H1 (cell line): ENCODE data around the gene LRFN3. TPM values are rescaled to one million over a fixed set of nuclear protein-coding genes. Genes with fewer than 3 reads are reported as not detected.

ENCODE experiments used
- CTCF ChIA-PET: fragments of 300-600 bp; sonication (Branson Sonifier 250); formaldehyde crosslinking; loops from one replicate; lab custom pipeline; 2021; ENCODE audit not compliant: partially characterized antibody; lab: Charles Lee
- POLR2A ChIA-PET: fragments of 300-600 bp; sonication (Branson Sonifier 250); formaldehyde crosslinking; loops from one replicate; lab custom pipeline; 2021; ENCODE audit warnings: inconsistent platforms; ENCODE audit not compliant: partially characterized antibody; lab: Charles Lee
- DNase-seq, 2 experiments: peaks; one replicate each; pipeline versions ENCODE4 v3.0.0 to v3.0.0-alpha.2; 2010 to 2022; ENCODE audit warnings: low spot score in 2 of 2, low read depth in 1 of 2, mixed read lengths in 1 of 2
- FAIRE-seq: peaks from 2 replicates; lab custom pipeline; 2011; peaks lifted over from hg19 to GRCh38; lab: Jason Lieb, UNC
- H2AFZ ChIP-seq: 2 replicates; pipeline ENCODE4 v1.8.1; 2012; ENCODE audit warnings: low read length, inconsistent platforms
- H2AK5ac ChIP-seq: 2 replicates; pipeline ENCODE4 v1.6.1; 2013; ENCODE audit warnings: low read depth, low read length
- H2BK120ac ChIP-seq: replicated peaks from 2 replicates; pipeline ENCODE3; 2013; ENCODE audit warnings: low read depth, low read length, inconsistent platforms
- H2BK12ac ChIP-seq: 2 replicates; pipeline ENCODE4 v1.6.1; 2013; ENCODE audit warnings: low read depth, low read length
- H2BK15ac ChIP-seq: 2 replicates; pipeline ENCODE4 v1.6.1; 2013; ENCODE audit warnings: low read length
- H2BK20ac ChIP-seq: 2 replicates; pipeline ENCODE4 v1.6.1; 2013; ENCODE audit warnings: low read length
- H2BK5ac ChIP-seq: 2 replicates; pipeline ENCODE4 v1.6.1; 2013; ENCODE audit warnings: low read depth, low read length
- H3K14ac ChIP-seq: 2 replicates; pipeline ENCODE4 v1.6.1; 2013; ENCODE audit warnings: inconsistent platforms; ENCODE audit not compliant: insufficient read length
- H3K18ac ChIP-seq: 2 replicates; pipeline ENCODE4 v1.6.1; 2013; ENCODE audit warnings: low read length; ENCODE audit errors: extremely low read depth
- H3K23ac ChIP-seq: 2 replicates; pipeline ENCODE4 v1.6.1; 2013; ENCODE audit warnings: inconsistent platforms; ENCODE audit not compliant: insufficient read length
- H3K23me2 ChIP-seq: 2 replicates; pipeline ENCODE4 v1.6.1; 2013; ENCODE audit warnings: low read depth, low read length
- H3K27ac ChIP-seq: 2 replicates; pipeline ENCODE4 v1.6.1; 2011; ENCODE audit warnings: low read depth, low read length, inconsistent platforms
- H3K27me3 ChIP-seq, 4 experiments: replicated peaks in 1 of 4; 1 replicate in 1 of 4; 2 replicates in 3 of 4; pipeline versions ENCODE4 v1.6.1 to v1.8.1; 2011 to 2013; ENCODE audit warnings: low read length in 3 of 4, mild to moderate bottlenecking in 3 of 4, inconsistent platforms in 2 of 4, mixed read lengths in 2 of 4, moderate library complexity in 1 of 4; ENCODE audit not compliant: control insufficient read depth in 3 of 4, insufficient read depth in 3 of 4; ENCODE audit errors: extremely low read depth in 1 of 4
- H3K36me3 ChIP-seq, 4 experiments: 2 replicates each; pipeline versions ENCODE4 v1.6.1 to v1.8.1; 2011 to 2013; ENCODE audit warnings: mild to moderate bottlenecking in 4 of 4, low read length in 3 of 4, moderate library complexity in 2 of 4, control low read depth in 1 of 4, inconsistent platforms in 1 of 4; ENCODE audit not compliant: insufficient read depth in 4 of 4, control insufficient read depth in 2 of 4
- H3K4ac ChIP-seq: replicated peaks from 2 replicates; pipeline ENCODE3; 2013; ENCODE audit warnings: low read length, low read depth, mixed read lengths, inconsistent platforms; ENCODE audit not compliant: insufficient read length
- H3K4me1 ChIP-seq, 4 experiments: replicated peaks in 1 of 4; 1 replicate in 1 of 4; 2 replicates in 3 of 4; pipeline versions ENCODE4 v1.6.1 to v1.8.1; 2011 to 2013; ENCODE audit warnings: low read length in 3 of 4, inconsistent platforms in 2 of 4, mixed read lengths in 1 of 4; ENCODE audit not compliant: insufficient read depth in 4 of 4, control insufficient read depth in 3 of 4
- H3K4me2 ChIP-seq, 2 experiments: 2 replicates each; pipeline versions ENCODE4 v1.6.1 to v1.8.1; 2011 to 2013; ENCODE audit warnings: low read depth in 2 of 2, low read length in 2 of 2, control low read depth in 1 of 2, inconsistent platforms in 1 of 2, mild to moderate bottlenecking in 1 of 2; ENCODE audit not compliant: insufficient read depth in 1 of 2
- H3K4me3 ChIP-seq, 4 experiments: fragments of 200-600, 300-600 bp in 1 of 4; sonication (generic), shearing (Covaris generic), sonication (Bioruptor Twin) in 1 of 4; 2 replicates each; pipeline versions ENCODE4 v1.5.1 to v1.8.1; 2011 to 2016; ENCODE audit warnings: low read length in 4 of 4, low read depth in 3 of 4, control low read depth in 2 of 4, inconsistent platforms in 2 of 4, mild to moderate bottlenecking in 2 of 4, mixed read lengths in 1 of 4, moderate library complexity in 1 of 4; ENCODE audit not compliant: insufficient read depth in 2 of 4; ENCODE audit errors: extremely low read depth in 1 of 4
- H3K56ac ChIP-seq: replicated peaks from 2 replicates; pipeline ENCODE3; 2013; ENCODE audit warnings: low read depth, mild to moderate bottlenecking, mixed read lengths, low read length, inconsistent platforms; ENCODE audit not compliant: insufficient read length
- H3K79me1 ChIP-seq: 2 replicates; pipeline ENCODE4 v1.6.1; 2013; ENCODE audit warnings: low read depth, low read length, control low read depth
- H3K79me2 ChIP-seq, 2 experiments: 2 replicates each; pipeline versions ENCODE4 v1.6.1 to v1.8.1; 2012 to 2013; ENCODE audit warnings: low read length in 2 of 2, mild to moderate bottlenecking in 2 of 2, inconsistent platforms in 1 of 2; ENCODE audit not compliant: insufficient read depth in 2 of 2, control insufficient read depth in 1 of 2
- H3K9ac ChIP-seq, 4 experiments: replicated peaks in 1 of 4; 1 replicate in 1 of 4; 2 replicates in 3 of 4; pipeline versions ENCODE4 v1.6.1 to v1.8.1; 2011 to 2013; ENCODE audit warnings: low read depth in 3 of 4, low read length in 3 of 4, control low read depth in 2 of 4, mild to moderate bottlenecking in 2 of 4, moderate library complexity in 2 of 4, inconsistent platforms in 1 of 4; ENCODE audit errors: extremely low read depth in 1 of 4
- H3K9me3 ChIP-seq, 2 experiments: 2 replicates each; pipeline versions ENCODE4 v1.6.1 to v1.8.1; 2012 to 2013; ENCODE audit warnings: mild to moderate bottlenecking in 2 of 2, moderate library complexity in 2 of 2, control low read depth in 1 of 2, inconsistent platforms in 1 of 2, low read depth in 1 of 2, low read length in 1 of 2, mixed read lengths in 1 of 2; ENCODE audit not compliant: insufficient read depth in 2 of 2
- H4K20me1 ChIP-seq, 2 experiments: replicated peaks in 1 of 2; 2 replicates each; pipeline versions ENCODE3 to v1.8.1; 2011 to 2013; ENCODE audit warnings: inconsistent platforms in 2 of 2, low read length in 2 of 2, mild to moderate bottlenecking in 1 of 2; ENCODE audit not compliant: insufficient read depth in 2 of 2, control insufficient read depth in 1 of 2
- H4K5ac ChIP-seq: 2 replicates; pipeline ENCODE4 v1.6.1; 2013; ENCODE audit warnings: low read length, low read depth, mixed read lengths, inconsistent platforms; ENCODE audit not compliant: insufficient read length
- H4K8ac ChIP-seq: 2 replicates; pipeline ENCODE4 v1.8.0; 2013; ENCODE audit warnings: mild to moderate bottlenecking, moderate library complexity, low read length, inconsistent platforms; ENCODE audit not compliant: insufficient read depth; ENCODE audit errors: extremely low read depth
- H4K91ac ChIP-seq: replicated peaks from 2 replicates; pipeline ENCODE3; 2013; ENCODE audit warnings: low read length, mixed read lengths, inconsistent platforms; ENCODE audit not compliant: insufficient read length
- ASH2L ChIP-seq: fragments of 200-600, 300-600 bp; sonication (generic); IDR thresholded peaks from one replicate; pipeline ENCODE4 v1.7.1; 2017; ENCODE audit warnings: low read length
- GTF2F1 ChIP-seq: IDR thresholded peaks from 2 replicates; pipeline ENCODE4 v1.6.1; 2012; ENCODE audit warnings: low read depth, low read length, improper control_type of control experiment, borderline replicate concordance
- HDAC2 ChIP-seq, 2 experiments: fragments of 300-600 bp in 1 of 2; sonication (generic) in 1 of 2; IDR thresholded peaks; 2 replicates each; pipeline ENCODE4 v1.6.1; 2011 to 2012; ENCODE audit warnings: low read depth in 2 of 2, low read length in 2 of 2, mild to moderate bottlenecking in 2 of 2, moderate library complexity in 2 of 2, borderline replicate concordance in 1 of 2, inconsistent platforms in 1 of 2
- KDM1A ChIP-seq: fragments of 200-600, 300-600 bp; sonication (generic); IDR thresholded peaks from 2 replicates; pipeline ENCODE4 v1.7.1; 2016; ENCODE audit warnings: mild to moderate bottlenecking, low read length, borderline replicate concordance
- TEAD4 ChIP-seq: IDR thresholded peaks from 2 replicates; pipeline ENCODE4 v1.6.1; 2012; ENCODE audit warnings: low read depth, low read length, inconsistent platforms, mixed read lengths
- WGBS, 2 experiments: shearing (Covaris generic) in 1 of 2; methylation state at CpG; one replicate each; pipeline versions ENCODE4 v1.1.6 to v1.1.7; 2013 to 2015; ENCODE audit warnings: low lambda C conversion rate in 2 of 2, mixed read lengths in 2 of 2, inconsistent platforms in 1 of 2, low coverage in 1 of 2, missing lambda C conversion rate in 1 of 2; ENCODE audit not compliant: insufficient replicate concordance in 2 of 2, insufficient coverage in 1 of 2, insufficient read length in 1 of 2; ENCODE audit errors: extremely low coverage in 1 of 2, missing lambda C conversion rate in 1 of 2; 5-methylcytosine and 5-hydroxymethylcytosine counted together
- polyA plus RNA-seq, 7 experiments: library from polyadenylated mRNA; depleted of rRNA in 3 of 7; stranded (reverse) in 5 of 7; unstranded in 2 of 7; fragments of >200 nt in 5 of 7; fragments of 200-250 nt in 2 of 7; gene quantifications; 1 replicate in 5 of 7; 2 replicates in 1 of 7; 4 replicates in 1 of 7; pipeline versions ENCODE4 v1.2.1 to v1.2.3, GENCODE V29; 2011 to 2013; ENCODE audit warnings: missing spikeins in 2 of 7, mixed read lengths in 2 of 7
- total RNA-seq: library from RNA; stranded (reverse); fragmentation: NEBNext Ultra II Directional; extraction: Animal tissue kit (Norgen Biotek cat#: 25700); gene quantifications from 2 replicates; pipeline ENCODE4 v1.2.1, GENCODE V29; 2021

LRFN3 gene
- total and polyA plus RNA-seq, 2 of the 8 experiments (the other 6 are each of a cell fraction or from before 2014, with no cell fraction given) = 4.6 to 16.8 TPM

DNA sequence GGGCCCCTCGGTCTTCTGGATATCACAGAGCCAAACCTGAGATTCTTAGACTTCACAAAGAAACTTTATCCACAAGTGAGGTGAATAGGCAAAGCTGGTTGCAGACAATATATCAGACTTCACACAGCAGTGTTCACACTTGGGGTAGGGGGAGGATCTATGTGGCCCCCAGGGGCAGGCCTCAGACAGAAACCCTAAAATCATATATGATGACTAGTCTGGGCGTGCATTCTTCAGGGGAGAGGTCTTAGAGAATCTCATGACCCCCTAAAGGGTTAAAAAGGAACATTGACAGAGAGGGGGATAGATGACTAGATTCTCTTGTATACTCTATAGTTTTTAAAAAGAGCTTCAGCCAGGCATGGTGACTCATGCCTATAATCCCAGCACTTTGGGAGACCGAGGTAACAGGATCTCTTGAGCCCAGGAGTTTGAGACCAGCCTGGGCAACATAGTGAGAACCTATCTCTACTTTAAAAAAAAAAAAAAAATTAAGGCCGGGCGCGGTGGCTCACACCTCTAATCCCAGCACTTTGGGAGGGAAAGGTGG, 30.9 kb upstream of the LRFN3 start:
- Histone ChIP-seq H3K23ac (no peak overlapping the region), H3K4me2 (no peak overlapping the region), H3K4me1 (peaks cover 0 to 28% (median 12%) of the 10 kb centered on the region in 4 experiments; a peak in 6 of 7 replicates), H3K9ac (no peak overlapping the region), H2AK5ac (no peak overlapping the region), H3K4me3 (no peak overlapping the region), H3K23me2 (peaks cover 8% of the 10 kb centered on the region), H3K79me2 (no peaks in the 10 kb centered on the region), H2BK15ac (no peak overlapping the region), H2BK120ac (no peak overlapping the region), H2BK5ac (no peak overlapping the region), H3K9me3 (no peaks in the 10 kb centered on the region), H3K18ac (no peak overlapping the region), H3K14ac (no peak overlapping the region), H2AFZ (no peak overlapping the region), H3K27me3 (no peaks in the 10 kb centered on the region), H4K5ac (no peak overlapping the region), H2BK12ac (no peak overlapping the region), H3K56ac (no peak overlapping the region), H3K27ac (no peak overlapping the region), H4K8ac (no peak overlapping the region), H3K4ac (no peak overlapping the region), H3K79me1 (no peaks in the 10 kb centered on the region), H4K20me1 (no peaks in the 10 kb centered on the region), H3K36me3 (no peaks in the 10 kb centered on the region), H4K91ac (no peak overlapping the region), H2BK20ac (no peak overlapping the region)
- FAIRE-seq (no peak), DNase-seq (no peak)
- CTCF ChIA-PET = interaction anchor here (0.6 to 1.4 kb wide), 3 partner anchors 19 to 89 kb away, joined by 3 to 4 read pairs (median 3); partner anchors contain the start of gene SDHAF1
- POLR2A ChIA-PET = interaction anchor here (0.7 kb wide), 1 partner anchor 26 kb away, joined by 3 read pairs; no protein-coding TSS in a partner anchor
- WGBS, 2 experiments = 72% methylated on average over 3 of the region's 6 CpGs; no CpG with 5 or more reads in 1 of the 2 experiments
- TF ChIP-seq GTF2F1 (no peak), TEAD4 (no peak), HDAC2 (IDR thresholded peaks at IDR 0.05; ENCODE audit: borderline replicate concordance in 1 of 2, low read depth in 2 of 2, low read length in 2 of 2) (no peak), KDM1A (no peak), ASH2L (no peak)
